Caco-2 (cell line): Measurements from ENCODE around the gene NDST4. TPM values are rescaled to one million over a fixed set of nuclear protein-coding genes. Genes with fewer than 3 reads are reported as not detected.

Experiments used
- BruUV-seq: library from RNA; stranded (reverse); fragments of 400-500 nt; replicated peaks from 2 replicates; lab custom pipeline; 2021; lab: Mats Ljungman, UMichigan
- CTCF ChIA-PET: fragments of 300-600 bp; sonication (Branson Sonifier 250); formaldehyde crosslinking; loops from one replicate; lab custom pipeline; 2022; ENCODE audit warnings: antibody characterized with exemption; lab: Charles Lee
- POLR2A ChIA-PET: fragments of 300-600 bp; sonication (Branson Sonifier 250); formaldehyde crosslinking; loops from one replicate; lab custom pipeline; 2022; ENCODE audit warnings: antibody characterized with exemption; lab: Charles Lee
- DNase-seq, 2 experiments: peaks; one replicate each; pipeline versions ENCODE4 v3.0.0 to v3.0.0-alpha.2; 2020 to 2022
- H3K27me3 ChIP-seq: replicated peaks from 2 replicates; pipeline ENCODE4 v1.6.0; 2011; ENCODE audit warnings: low read length; ENCODE audit not compliant: control insufficient read depth, insufficient read depth
- H3K36me3 ChIP-seq: 2 replicates; pipeline ENCODE4 v1.5.1; 2011; ENCODE audit warnings: low read length; ENCODE audit not compliant: control insufficient read depth, insufficient read depth
- H3K4me1 ChIP-seq: fragments of 250-450 bp; sonication (Bioruptor Pico); 2 replicates; pipeline ENCODE4 v1.5.1; 2020; ENCODE audit warnings: mild to moderate bottlenecking
- H3K4me3 ChIP-seq: 2 replicates; pipeline ENCODE4 v1.5.1; 2011; ENCODE audit warnings: low read depth, mild to moderate bottlenecking, control low read depth, low read length
- H3K9me3 ChIP-seq: fragments of 250-450 bp; sonication (Bioruptor Pico); 2 replicates; pipeline ENCODE4 v1.5.1; 2020; ENCODE audit warnings: mild to moderate bottlenecking, moderate library complexity
- H3K27ac Mint-ChIP-seq: one replicate; pipeline ENCODE4 v1.8.0; 2022; ENCODE audit warnings: mixed read lengths; ENCODE audit not compliant: unreplicated experiment
- H3K27me3 Mint-ChIP-seq: one replicate; pipeline ENCODE4 v1.8.0; 2022; ENCODE audit warnings: mixed read lengths; ENCODE audit not compliant: insufficient read depth, unreplicated experiment
- H3K36me3 Mint-ChIP-seq: one replicate; pipeline ENCODE4 v1.8.0; 2022; ENCODE audit warnings: mild to moderate bottlenecking, mixed read lengths; ENCODE audit not compliant: insufficient read depth, unreplicated experiment
- H3K4me1 Mint-ChIP-seq: one replicate; pipeline ENCODE4 v1.8.0; 2022; ENCODE audit warnings: low read depth, mixed read lengths; ENCODE audit not compliant: unreplicated experiment
- H3K4me3 Mint-ChIP-seq: one replicate; pipeline ENCODE4 v1.8.0; 2022; ENCODE audit warnings: mild to moderate bottlenecking, moderate library complexity, mixed read lengths; ENCODE audit not compliant: unreplicated experiment
- H3K9me3 Mint-ChIP-seq: one replicate; pipeline ENCODE4 v1.8.0; 2022; ENCODE audit warnings: mixed read lengths; ENCODE audit not compliant: unreplicated experiment
- intact Hi-C: fragments of 100-400 bp; cut with micrococcal nuclease; formaldehyde crosslinking; loops from one replicate; pipeline ENCODE4 v1.10.0; 2022; ENCODE audit not compliant: unreplicated experiment
- total RNA-seq: library from RNA; stranded (reverse); gene quantifications from 2 replicates; pipeline ENCODE4 v1.2.3, GENCODE V29; 2022
- TF ChIP-seq, protein P1 (sequence below), 2 experiments: fragments of 200-600 bp in 1 of 2; IDR thresholded peaks; 1 replicate in 1 of 2; 2 replicates in 1 of 2; pipeline versions ENCODE4 v1.5.1 to v1.8.0; 2011 to 2022; ENCODE audit warnings: antibody characterized with exemption in 1 of 2, control low read depth in 1 of 2, inconsistent platforms in 1 of 2, low read depth in 1 of 2, low read length in 1 of 2, mild to moderate bottlenecking in 1 of 2, moderate library complexity in 1 of 2; ENCODE audit not compliant: insufficient read depth in 1 of 2, severe bottlenecking in 1 of 2, unreplicated experiment in 1 of 2

NDST4 gene
- total RNA-seq, 1 experiment from 2014 or later: 4.4 TPM

DNA sequence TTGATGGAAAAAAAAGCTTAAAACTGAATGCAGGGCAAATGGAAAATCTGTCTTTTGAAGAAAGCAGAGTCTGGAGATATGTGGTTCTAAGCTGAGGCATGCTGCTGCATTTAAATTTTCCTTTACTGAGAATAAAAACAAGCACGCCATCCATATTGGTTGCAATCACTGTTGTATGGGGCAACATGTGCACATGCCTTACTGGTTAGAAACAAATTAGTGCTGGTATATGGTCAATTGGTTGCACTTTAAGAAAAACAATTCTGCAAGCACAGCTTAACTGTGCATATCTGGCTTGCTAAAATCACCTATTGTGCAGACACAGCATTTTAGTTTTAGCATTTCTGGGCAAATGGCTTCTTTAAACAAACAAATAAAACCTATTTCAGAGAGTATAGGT lies 239.1 kb downstream of the NDST4 start:
- intact Hi-C loops: no loop called here
- no peaks in the 10 kb centered on the region for H3K27me3 Mint-ChIP-seq
- ChIA-PET POLR2A (no interaction called here), CTCF (no interaction called here)
- Histone ChIP-seq H3K4me3 (no peak overlapping the region), H3K36me3 (no peaks in the 10 kb centered on the region), H3K9me3 (no peaks in the 10 kb centered on the region), H3K4me1 (no peaks in the 10 kb centered on the region), H3K27me3 (no peaks in the 10 kb centered on the region)
- DNase-seq: no peak
- no peaks in the 10 kb centered on the region for H3K9me3 Mint-ChIP-seq
- H3K4me1 Mint-ChIP-seq: no peaks in the 10 kb centered on the region
- no peak overlapping the region for H3K27ac Mint-ChIP-seq
- no TSS peak for BruUV-seq
- no peaks in the 10 kb centered on the region for H3K36me3 Mint-ChIP-seq
- TF ChIP-seq, protein P1, sequence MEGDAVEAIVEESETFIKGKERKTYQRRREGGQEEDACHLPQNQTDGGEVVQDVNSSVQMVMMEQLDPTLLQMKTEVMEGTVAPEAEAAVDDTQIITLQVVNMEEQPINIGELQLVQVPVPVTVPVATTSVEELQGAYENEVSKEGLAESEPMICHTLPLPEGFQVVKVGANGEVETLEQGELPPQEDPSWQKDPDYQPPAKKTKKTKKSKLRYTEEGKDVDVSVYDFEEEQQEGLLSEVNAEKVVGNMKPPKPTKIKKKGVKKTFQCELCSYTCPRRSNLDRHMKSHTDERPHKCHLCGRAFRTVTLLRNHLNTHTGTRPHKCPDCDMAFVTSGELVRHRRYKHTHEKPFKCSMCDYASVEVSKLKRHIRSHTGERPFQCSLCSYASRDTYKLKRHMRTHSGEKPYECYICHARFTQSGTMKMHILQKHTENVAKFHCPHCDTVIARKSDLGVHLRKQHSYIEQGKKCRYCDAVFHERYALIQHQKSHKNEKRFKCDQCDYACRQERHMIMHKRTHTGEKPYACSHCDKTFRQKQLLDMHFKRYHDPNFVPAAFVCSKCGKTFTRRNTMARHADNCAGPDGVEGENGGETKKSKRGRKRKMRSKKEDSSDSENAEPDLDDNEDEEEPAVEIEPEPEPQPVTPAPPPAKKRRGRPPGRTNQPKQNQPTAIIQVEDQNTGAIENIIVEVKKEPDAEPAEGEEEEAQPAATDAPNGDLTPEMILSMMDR (IDR thresholded peaks at IDR 0.05; ENCODE audit: insufficient read depth in 1 of 2, low read depth in 1 of 2, low read length in 1 of 2, severe bottlenecking in 1 of 2, unreplicated experiment in 1 of 2): no peak
- no peak overlapping the region for H3K4me3 Mint-ChIP-seq

DNA sequence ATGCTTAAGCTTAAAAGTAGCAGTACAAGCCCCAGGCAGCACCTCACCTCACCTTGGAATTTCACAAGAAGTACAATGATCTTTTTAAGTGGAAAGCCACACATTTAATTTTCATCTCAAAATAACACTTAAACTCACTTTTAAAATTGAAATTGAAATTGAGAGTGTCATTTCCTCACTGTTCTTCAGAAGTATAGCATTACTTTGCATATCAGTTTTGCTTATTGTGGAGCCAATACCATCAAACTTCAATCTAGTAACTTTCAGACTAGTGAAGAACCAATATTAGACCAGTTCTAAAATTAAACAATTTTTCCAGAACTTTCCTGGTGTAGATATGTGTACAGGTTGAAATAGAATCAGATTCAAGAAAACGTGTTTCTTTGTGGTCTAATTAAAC lies 242.4 kb downstream of the NDST4 start:
- no TSS peak for BruUV-seq
- Mint-ChIP-seq H3K27me3 (no peaks in the 10 kb centered on the region), H3K4me1 (no peaks in the 10 kb centered on the region), H3K36me3 (no peaks in the 10 kb centered on the region), H3K4me3 (no peak overlapping the region), H3K9me3 (no peaks in the 10 kb centered on the region), H3K27ac (no peak overlapping the region)
- H3K9me3 ChIP-seq: no peaks in the 10 kb centered on the region
- no peaks in the 10 kb centered on the region for H3K27me3 ChIP-seq
- no peak for DNase-seq
- CTCF ChIA-PET: no interaction called here
- no peaks in the 10 kb centered on the region for H3K36me3 ChIP-seq
- no peaks in the 10 kb centered on the region for H3K4me1 ChIP-seq
- intact Hi-C loops: no loop called here
- no peak overlapping the region for H3K4me3 ChIP-seq
- TF ChIP-seq, protein P1 (IDR thresholded peaks at IDR 0.05; ENCODE audit: insufficient read depth in 1 of 2, low read depth in 1 of 2, low read length in 1 of 2, severe bottlenecking in 1 of 2, unreplicated experiment in 1 of 2): no peak
- POLR2A ChIA-PET: no interaction called here

DNA sequence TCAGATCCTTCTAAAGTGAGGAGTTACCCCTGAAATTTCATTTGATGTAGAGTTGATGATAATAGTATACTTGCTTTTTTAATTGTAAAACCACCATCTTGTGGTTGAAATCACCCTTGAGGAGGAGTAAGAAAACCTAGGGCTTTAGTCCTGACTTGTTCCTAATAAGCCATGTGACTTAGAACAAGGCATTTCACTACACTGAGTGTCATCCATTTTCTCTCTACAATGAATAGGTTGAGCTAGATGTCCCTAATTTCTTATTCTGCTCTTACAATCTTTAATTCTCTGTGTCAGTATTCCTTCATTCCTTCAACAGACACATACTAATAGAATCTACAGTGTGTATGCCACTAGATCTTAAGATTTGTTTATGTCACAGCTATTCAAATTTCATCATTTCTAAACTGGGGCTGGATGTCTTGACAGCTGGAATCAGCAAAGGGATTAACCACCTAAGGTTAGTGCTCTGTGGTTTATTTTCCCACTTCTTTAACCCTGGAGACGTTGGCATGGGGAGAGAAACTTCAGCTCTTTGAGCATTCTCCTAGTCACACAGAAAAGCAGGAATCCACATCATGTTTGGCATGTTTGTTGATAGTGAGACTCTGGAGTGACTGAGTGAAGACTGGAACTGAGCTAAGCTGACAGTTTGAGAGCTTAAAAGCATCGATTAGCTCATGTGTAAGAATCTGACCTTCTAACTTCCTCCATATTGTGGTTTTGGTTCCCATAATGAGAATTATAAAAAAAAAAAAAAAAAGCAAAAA lies 246.3 kb downstream of the NDST4 start:
- intact Hi-C loops: no loop called here
- Mint-ChIP-seq H3K9me3 (no peaks in the 10 kb centered on the region), H3K27me3 (no peaks in the 10 kb centered on the region), H3K27ac (no peak overlapping the region), H3K4me3 (no peak overlapping the region), H3K4me1 (no peaks in the 10 kb centered on the region), H3K36me3 (no peaks in the 10 kb centered on the region)
- TF ChIP-seq, protein P1 (IDR thresholded peaks at IDR 0.05; ENCODE audit: insufficient read depth in 1 of 2, low read depth in 1 of 2, low read length in 1 of 2, severe bottlenecking in 1 of 2, unreplicated experiment in 1 of 2): no peak
- no peaks in the 10 kb centered on the region for H3K9me3 ChIP-seq
- ChIA-PET CTCF (interaction anchor here (0.6 to 0.7 kb wide), 2 partner anchors 564 to 1088 kb away, joined by 3 to 10 read pairs; no protein-coding TSS in a partner anchor), POLR2A (no interaction called here)
- no peak for DNase-seq
- no peaks in the 10 kb centered on the region for H3K27me3 ChIP-seq
- H3K4me3 ChIP-seq: no peak overlapping the region
- H3K4me1 ChIP-seq: no peaks in the 10 kb centered on the region
- no TSS peak for BruUV-seq
- H3K36me3 ChIP-seq: no peaks in the 10 kb centered on the region
